ENCODE results near the gene NUDT16L1.

NUDT16L1 gene

GRCh38 chr16:4688674-4689045, 4.7 kb upstream of the NUDT16L1 start:
- Histone ChIP-seq H3K9me2 (replicated peaks; ENCODE audit: insufficient read depth, low read length) (no peaks in the 10 kb centered on the region), H3K27ac (ENCODE audit: low read length) (no peak overlapping the region), H3K36me3 (replicated peaks; ENCODE audit: insufficient read depth, low read length) (no peaks in the 10 kb centered on the region), H3F3A (ENCODE audit: insufficient read depth, low read length) (no peaks in the 10 kb centered on the region), H3K79me2 (ENCODE audit: low read length) (peaks cover 1% of the 10 kb centered on the region), H3K9me3 (replicated peaks; ENCODE audit: insufficient read depth, low read length) (no peaks in the 10 kb centered on the region), H3K9ac (ENCODE audit: low read length) (no peak overlapping the region), H3K4me1 (ENCODE audit: low read length) (peaks cover 7% of the 10 kb centered on the region; the same call in 1 of the 2 replicates), H2AFZ (ENCODE audit: low read length) (no peak overlapping the region), H3K4me3 (ENCODE audit: low read length) (no peak overlapping the region), H3K27me3 (replicated peaks; ENCODE audit: insufficient read depth, low read length) (no peaks in the 10 kb centered on the region), H3K4me2 (ENCODE audit: low read depth, low read length) (no peak overlapping the region), H4K20me1 (ENCODE audit: insufficient read depth, low read length) (no peaks in the 10 kb centered on the region)
- DNase-seq, result no peak
- no peak for TF ChIP-seq CTCF (IDR thresholded peaks at IDR 0.05; ENCODE audit: low read length)
- no peak for TF ChIP-seq EZH2 (optimal IDR thresholded peaks at IDR 0.05; ENCODE audit: low read depth, low read length)
- TF ChIP-seq EZH2phosphoT487 (IDR thresholded peaks at IDR 0.05; ENCODE audit: low read length), result no peak

- Histone ChIP-seq H2AFZ (ENCODE audit: low read length) (no peak overlapping the region), H3K4me2 (ENCODE audit: low read depth, low read length) (no peak overlapping the region), H3K4me1 (ENCODE audit: low read length) (peaks cover 7% of the 10 kb centered on the region; the same call in 1 of the 2 replicates), H3K79me2 (ENCODE audit: low read length) (peaks cover 6% of the 10 kb centered on the region), H4K20me1 (ENCODE audit: insufficient read depth, low read length) (no peaks in the 10 kb centered on the region), H3F3A (ENCODE audit: insufficient read depth, low read length) (no peaks in the 10 kb centered on the region), H3K9me2 (replicated peaks; ENCODE audit: insufficient read depth, low read length) (no peaks in the 10 kb centered on the region), H3K4me3 (ENCODE audit: low read length) (no peak overlapping the region), H3K9me3 (replicated peaks; ENCODE audit: insufficient read depth, low read length) (no peaks in the 10 kb centered on the region), H3K27ac (ENCODE audit: low read length) (no peak overlapping the region), H3K27me3 (replicated peaks; ENCODE audit: insufficient read depth, low read length) (no peaks in the 10 kb centered on the region), H3K9ac (ENCODE audit: low read length) (no peak overlapping the region), H3K36me3 (replicated peaks; ENCODE audit: insufficient read depth, low read length) (no peaks in the 10 kb centered on the region)
- DNase-seq, result no peak
- TF ChIP-seq CTCF (IDR thresholded peaks at IDR 0.05; ENCODE audit: low read length) (no peak), EZH2phosphoT487 (IDR thresholded peaks at IDR 0.05; ENCODE audit: low read length) (no peak), EZH2 (optimal IDR thresholded peaks at IDR 0.05; ENCODE audit: low read depth, low read length) (no peak)
These were observed 4.2 kb upstream of the NUDT16L1 start for GRCh38 chr16:4689091-4689671.

GRCh38 chr16:4689864-4690704, 3.3 kb upstream of the NUDT16L1 start:
- peaks cover 7% of the 10 kb centered on the region; the same call in 1 of the 2 replicates for H3K4me1 ChIP-seq (ENCODE audit: low read length)

More at GRCh38 chr16:4689864-4690704, 3.3 kb upstream of the NUDT16L1 start:
- H3K9me2 ChIP-seq (replicated peaks; ENCODE audit: insufficient read depth, low read length), result no peaks in the 10 kb centered on the region
- no peaks in the 10 kb centered on the region for H3F3A ChIP-seq (ENCODE audit: insufficient read depth, low read length)
- no peak overlapping the region for H3K4me3 ChIP-seq (ENCODE audit: low read length)
- TF ChIP-seq CTCF (IDR thresholded peaks at IDR 0.05; ENCODE audit: low read length), result no peak
- TF ChIP-seq EZH2 (optimal IDR thresholded peaks at IDR 0.05; ENCODE audit: low read depth, low read length), result no peak
- TF ChIP-seq EZH2phosphoT487 (IDR thresholded peaks at IDR 0.05; ENCODE audit: low read length), result no peak
- H2AFZ ChIP-seq (ENCODE audit: low read length), result no peak overlapping the region
- peaks cover 15% of the 10 kb centered on the region for H3K79me2 ChIP-seq (ENCODE audit: low read length)
- H3K9ac ChIP-seq (ENCODE audit: low read length), result no peak overlapping the region
- DNase-seq, result no peak
- no peak overlapping the region for H3K27ac ChIP-seq (ENCODE audit: low read length)
- H3K27me3 ChIP-seq (replicated peaks; ENCODE audit: insufficient read depth, low read length), result no peaks in the 10 kb centered on the region
- no peaks in the 10 kb centered on the region for H3K36me3 ChIP-seq (replicated peaks; ENCODE audit: insufficient read depth, low read length)
- H4K20me1 ChIP-seq (ENCODE audit: insufficient read depth, low read length), result no peaks in the 10 kb centered on the region
- H3K4me2 ChIP-seq (ENCODE audit: low read depth, low read length), result no peak overlapping the region
- no peaks in the 10 kb centered on the region for H3K9me3 ChIP-seq (replicated peaks; ENCODE audit: insufficient read depth, low read length)
